Measurements from ENCODE around the gene FLOT1. TPM values are rescaled to one million over a fixed set of nuclear protein-coding genes. Genes with fewer than 3 reads are reported as not detected.

FLOT1 gene
- total RNA-seq, 1 donor from 2014 or later = 71.5 TPM

DNA sequence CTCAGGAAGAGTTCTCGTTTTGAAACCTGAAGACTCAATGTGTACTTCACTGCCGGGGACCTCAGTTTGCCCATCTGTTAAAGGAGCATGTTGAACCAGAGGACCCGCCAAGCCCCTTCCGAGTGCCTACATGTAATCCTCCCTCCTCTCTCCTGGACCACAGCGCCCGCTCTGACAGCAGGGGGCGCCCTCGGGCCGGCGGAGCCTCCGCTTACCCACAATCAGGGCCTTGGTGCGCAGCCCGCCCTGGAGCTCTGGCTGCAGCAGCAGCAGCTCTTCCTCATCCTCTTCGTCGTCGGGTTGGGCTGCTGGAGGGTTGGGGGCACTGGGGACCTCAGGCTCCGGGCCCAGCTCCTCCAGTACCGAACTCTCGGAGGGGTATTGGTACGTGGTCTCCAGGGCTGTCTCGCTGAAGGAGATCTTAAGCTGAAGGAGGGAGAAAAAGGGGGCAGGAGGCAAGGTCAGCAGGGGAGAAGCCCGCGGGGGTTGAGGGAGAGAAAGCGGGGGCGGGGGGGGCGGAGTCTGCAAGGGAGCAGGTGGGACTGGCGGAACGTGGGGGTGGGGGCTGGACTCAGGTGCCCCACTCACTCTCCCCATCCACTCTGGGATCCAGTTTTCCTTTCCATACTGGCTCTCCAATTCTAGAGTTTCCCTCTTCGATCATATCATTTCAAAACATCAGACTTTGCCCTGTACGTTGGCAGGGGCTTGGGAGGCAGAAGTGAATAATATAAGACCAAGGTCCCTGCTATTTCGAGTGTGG is 63.3 kb downstream of the FLOT1 start:
- DNase-seq = peak; percentile 92

Other genes with a start within 250 kb of the FLOT1 start
- 53.1 and 63.0 TPM in 2 replicates for gene GNL1, start 186.2 kb downstream of the FLOT1 start, total RNA-seq
- gene PRR3, start 185.4 kb downstream of the FLOT1 start, total RNA-seq = 2.9 and 3.5 TPM in 2 replicates
- gene ABCF1, start 171.2 kb downstream of the FLOT1 start, total RNA-seq = 49.5 and 70.3 TPM in 2 replicates
- gene PPP1R10, start 125.4 kb downstream of the FLOT1 start, total RNA-seq = 19.4 and 20.0 TPM in 2 replicates
- gene MRPS18B, start 124.8 kb downstream of the FLOT1 start, total RNA-seq = 37.9 and 41.0 TPM in 2 replicates
- 3.4 and 3.7 TPM in 2 replicates for gene ATAT1, start 115.8 kb downstream of the FLOT1 start, total RNA-seq
- 3.5 and 9.9 TPM in 2 replicates for gene C6orf136, start 95.6 kb downstream of the FLOT1 start, total RNA-seq
- 39.3 and 52.6 TPM in 2 replicates for gene DHX16, start 69.7 kb downstream of the FLOT1 start, total RNA-seq
- 41.7 and 64.8 TPM in 2 replicates for gene PPP1R18, start 56.0 kb downstream of the FLOT1 start, total RNA-seq
- gene NRM, start 51.7 kb downstream of the FLOT1 start, total RNA-seq = 3.1 and 4.6 TPM in 2 replicates
- 6.3 and 12.5 TPM in 2 replicates for gene MDC1, start 25.4 kb downstream of the FLOT1 start, total RNA-seq
- gene TUBB, start 22.3 kb downstream of the FLOT1 start, total RNA-seq = 301 and 692 TPM in 2 replicates
- gene IER3, start 1.9 kb upstream of the FLOT1 start, total RNA-seq = 74.4 and 134 TPM in 2 replicates
- 8.5 and 9.1 TPM in 2 replicates for gene DDR1, start 141.8 kb upstream of the FLOT1 start, total RNA-seq
- 16.2 and 26.4 TPM in 2 replicates for gene GTF2H4, start 165.5 kb upstream of the FLOT1 start, total RNA-seq
- 11.7 and 20.5 TPM in 2 replicates for gene VARS2, start 171.6 kb upstream of the FLOT1 start, total RNA-seq
- gene SFTA2, start 189.5 kb upstream of the FLOT1 start, total RNA-seq = not detected in 2 replicates
- gene MUCL3, start 198.3 kb upstream of the FLOT1 start, total RNA-seq = not detected in 2 replicates
- not detected in 2 replicates for gene MUC21, start 241.0 kb upstream of the FLOT1 start, total RNA-seq